COLO829 (cell line): ENCODE data around the gene AMIGO2.
"Not testable (repeated sequence)": the region's sequence is repeated elsewhere in the genome, so short reads cannot be mapped to it uniquely, and the experiment has no call there.

Source experiments
- DNase-seq: peaks from one replicate; pipeline ENCODE4 v3.0.0; 2012; ENCODE audit warnings: low spot score

AMIGO2 gene, protein sequence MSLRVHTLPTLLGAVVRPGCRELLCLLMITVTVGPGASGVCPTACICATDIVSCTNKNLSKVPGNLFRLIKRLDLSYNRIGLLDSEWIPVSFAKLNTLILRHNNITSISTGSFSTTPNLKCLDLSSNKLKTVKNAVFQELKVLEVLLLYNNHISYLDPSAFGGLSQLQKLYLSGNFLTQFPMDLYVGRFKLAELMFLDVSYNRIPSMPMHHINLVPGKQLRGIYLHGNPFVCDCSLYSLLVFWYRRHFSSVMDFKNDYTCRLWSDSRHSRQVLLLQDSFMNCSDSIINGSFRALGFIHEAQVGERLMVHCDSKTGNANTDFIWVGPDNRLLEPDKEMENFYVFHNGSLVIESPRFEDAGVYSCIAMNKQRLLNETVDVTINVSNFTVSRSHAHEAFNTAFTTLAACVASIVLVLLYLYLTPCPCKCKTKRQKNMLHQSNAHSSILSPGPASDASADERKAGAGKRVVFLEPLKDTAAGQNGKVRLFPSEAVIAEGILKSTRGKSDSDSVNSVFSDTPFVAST

DNA sequence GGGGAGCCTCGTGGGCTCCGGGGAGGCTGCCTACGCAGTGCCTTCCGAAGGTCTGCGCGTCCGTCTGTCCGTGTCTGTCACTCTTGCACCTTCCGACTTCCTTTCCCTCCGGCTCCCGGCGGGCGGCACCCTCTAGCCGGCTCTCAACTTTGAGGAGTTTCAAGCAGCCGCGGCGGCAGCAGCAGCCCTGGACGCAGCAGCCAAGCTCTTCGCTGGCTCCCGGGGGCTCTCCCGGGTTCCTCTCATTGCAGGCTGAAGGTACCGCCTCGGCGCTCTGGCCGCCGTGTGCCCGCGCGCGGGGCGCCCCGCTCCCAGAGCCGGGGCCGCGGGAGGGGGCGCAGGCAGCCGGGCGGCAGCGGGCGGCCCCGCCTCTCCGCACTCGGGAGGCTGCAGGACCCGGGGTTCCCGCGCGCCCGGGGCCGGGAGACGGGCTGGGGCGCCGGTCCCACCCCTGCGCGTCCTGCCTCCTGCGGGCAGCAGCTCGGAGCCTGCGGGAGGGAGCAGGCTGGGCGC lies at the start of gene AMIGO2, which contains the start of gene PCED1B:
AMIGO2 (minus strand) TSS at position 492 of the 513 bp plus-strand sequence. CDS start 957 bp downstream, outside the sequence.
PCED1B (plus strand) TSS at position 154 of the 513 bp plus-strand sequence. CDS start 155,443 bp downstream, outside the sequence.
- no peak for DNase-seq

DNA sequence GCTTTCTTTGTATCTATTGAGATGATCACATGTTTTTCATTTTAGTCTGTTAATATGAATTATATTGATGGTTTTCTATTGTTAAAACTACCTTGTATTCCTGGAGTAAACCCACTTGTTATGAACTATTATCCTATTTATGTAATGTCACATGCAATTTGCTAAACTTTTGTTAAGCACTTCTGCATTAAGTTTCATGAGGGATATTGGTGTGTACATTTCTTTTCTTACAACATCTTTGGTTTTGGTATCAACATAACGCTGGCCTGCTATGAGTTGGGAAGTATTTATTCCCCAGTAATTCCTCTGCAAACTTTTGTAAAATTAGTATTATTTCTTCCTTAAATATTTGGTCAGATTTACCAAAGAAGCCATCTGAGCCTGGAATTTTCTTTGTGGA lies 46.5 kb upstream of the AMIGO2 start:
- DNase-seq: no peak

DNA sequence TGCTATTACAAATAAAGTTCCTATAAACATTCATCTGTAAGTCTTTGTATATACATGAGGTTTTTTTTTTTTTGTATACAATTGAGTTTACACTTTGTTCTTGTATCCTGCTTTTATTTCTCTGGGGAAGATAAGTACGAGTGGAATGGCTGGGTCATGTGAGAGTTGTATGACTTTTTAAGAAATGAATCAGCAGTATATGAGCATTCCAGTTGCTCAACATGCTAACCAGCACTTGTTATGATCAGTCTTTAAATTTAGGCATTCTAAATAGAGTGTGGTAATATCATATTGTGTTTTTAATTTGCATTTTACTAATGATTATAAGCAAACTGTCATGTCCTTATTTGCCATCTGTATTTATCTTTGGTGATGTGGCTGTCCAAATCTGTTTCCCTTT lies 44.7 kb upstream of the AMIGO2 start:
- DNase-seq: no peak

DNA sequence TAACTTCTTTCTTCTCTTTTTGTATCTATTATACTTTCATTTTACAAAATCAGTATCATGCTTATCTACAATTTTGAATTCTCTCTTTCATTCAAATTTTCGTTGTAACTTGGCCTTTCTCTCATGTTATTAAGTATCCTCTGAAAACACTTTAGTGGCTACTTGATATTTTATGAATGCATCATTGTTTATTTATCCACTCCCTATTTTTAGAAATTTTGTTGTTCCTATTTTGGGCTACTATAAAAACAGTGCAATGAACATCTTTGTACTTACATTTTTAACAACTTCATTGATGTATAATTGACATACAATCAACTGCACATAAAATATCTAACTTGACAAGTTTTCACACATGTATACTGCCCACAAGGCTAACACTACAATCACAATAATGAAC lies 44.0 kb upstream of the AMIGO2 start:
- no peak for DNase-seq

DNA sequence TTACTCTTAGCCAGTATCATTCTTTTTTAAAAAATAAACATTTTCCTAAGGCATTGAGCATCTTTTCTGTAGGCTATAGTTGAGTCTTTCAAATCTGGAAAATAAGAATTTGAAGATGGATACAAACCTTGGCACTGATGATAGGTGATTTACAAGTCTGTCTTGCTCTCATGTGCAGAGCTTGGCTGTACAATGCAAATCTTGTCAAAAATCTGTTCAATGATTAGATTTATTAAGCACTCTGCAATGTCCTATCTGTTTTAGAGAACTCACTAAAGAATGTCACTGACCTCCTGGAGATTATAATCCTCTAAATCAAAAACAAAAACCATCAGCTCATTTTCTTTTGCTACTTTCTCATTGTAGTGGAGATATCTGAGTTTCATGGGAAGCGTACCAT lies 42.8 kb upstream of the AMIGO2 start:
- DNase-seq: no peak

DNA sequence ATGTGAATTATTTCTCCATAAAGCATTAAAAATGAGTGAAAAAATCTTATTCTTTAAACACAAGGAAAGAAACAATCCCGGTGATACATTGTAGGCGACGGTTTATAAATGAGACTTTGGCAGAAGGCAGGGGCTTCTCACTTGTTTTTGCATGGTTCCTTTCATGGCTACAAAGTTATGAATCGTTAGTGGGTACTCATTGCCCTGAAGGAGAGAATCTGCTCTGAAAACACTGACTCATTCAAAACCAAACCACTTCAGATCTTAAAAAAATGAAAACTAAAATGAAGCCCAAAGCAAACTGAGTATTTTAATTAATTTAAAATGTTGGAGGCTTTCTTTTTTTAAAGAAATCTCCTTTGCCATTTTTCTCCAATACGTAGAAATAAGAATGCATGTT lies 41.4 kb upstream of the AMIGO2 start:
- peak; percentile 64 for DNase-seq

DNA sequence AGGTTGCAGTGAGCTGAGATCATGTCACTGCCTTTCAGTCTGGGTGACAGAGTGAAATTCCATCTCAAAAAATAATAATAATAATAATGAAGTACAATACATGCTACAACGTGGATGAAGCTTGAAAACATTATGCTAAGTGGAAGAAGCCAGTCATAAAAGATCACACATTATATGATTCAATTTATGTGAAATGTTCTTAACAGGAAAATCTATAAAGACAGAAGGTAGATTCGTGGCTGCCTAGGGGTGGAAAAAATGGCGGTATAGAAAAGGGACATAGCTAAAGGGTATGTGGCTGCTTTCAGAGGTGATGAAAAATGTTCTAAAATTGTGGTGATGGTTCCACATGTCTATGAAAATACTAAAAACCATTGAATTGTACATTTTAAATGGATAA lies 41.0 kb upstream of the AMIGO2 start:
- no peak for DNase-seq

DNA sequence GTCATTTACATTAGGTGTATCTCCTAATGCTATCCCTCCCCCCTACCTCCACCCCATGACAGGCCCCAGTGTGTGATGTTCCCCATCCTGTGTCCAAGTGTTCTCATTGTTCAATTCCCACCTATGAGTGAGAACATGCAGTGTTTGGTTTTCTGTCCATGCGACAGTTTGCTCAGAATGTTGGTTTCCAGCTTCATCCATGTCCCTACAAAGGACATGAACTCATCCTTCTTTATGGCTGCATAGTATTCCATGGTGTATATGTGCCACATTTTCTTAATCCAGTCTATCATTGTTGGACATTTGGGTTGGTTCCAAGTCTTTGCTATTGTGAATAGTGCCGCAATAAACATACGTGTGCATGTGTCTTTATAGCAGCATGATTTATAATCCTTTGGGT lies 37.5 kb upstream of the AMIGO2 start:
- not testable (repeated sequence) for DNase-seq

DNA sequence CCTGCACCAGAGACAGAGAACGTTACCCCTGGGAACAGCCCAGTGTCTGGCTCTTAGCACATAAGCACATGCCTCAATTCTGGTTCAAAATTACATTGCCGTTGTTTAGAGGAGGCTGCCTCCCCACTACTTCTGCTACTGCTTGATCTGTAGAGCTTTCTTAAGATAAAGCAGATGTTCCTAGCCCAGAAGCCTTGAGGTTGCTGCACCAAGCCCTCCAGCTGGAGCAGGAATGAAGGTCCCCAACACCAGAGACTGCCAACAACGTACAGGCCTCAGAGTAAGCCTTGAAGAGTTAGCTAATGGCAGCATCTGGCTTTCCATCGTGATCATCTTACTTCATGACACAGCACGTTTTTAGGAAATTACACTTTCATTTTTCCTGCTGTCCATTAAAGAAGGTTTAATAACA lies 34.7 kb upstream of the AMIGO2 start:
- DNase-seq: no peak

DNA sequence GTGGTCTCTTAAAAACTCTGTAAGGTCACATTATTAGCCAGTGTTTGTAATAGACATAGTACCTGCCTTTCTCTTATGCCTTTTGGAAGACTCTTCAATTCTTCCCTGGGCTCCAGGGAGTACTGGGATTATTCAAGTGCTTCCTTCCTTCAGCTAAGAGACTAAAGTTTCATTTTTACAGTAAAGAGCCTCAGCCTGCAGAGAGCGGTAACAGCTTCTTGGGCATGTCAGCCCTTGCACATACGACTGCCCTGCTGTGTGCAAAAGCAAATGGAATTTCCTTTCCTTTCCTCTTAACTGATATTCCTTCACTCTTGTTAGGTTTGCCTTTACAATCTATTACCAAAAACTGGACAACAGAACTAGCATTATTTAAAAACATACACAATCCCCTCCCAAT lies 32.9 kb upstream of the AMIGO2 start:
- DNase-seq: no peak

DNA sequence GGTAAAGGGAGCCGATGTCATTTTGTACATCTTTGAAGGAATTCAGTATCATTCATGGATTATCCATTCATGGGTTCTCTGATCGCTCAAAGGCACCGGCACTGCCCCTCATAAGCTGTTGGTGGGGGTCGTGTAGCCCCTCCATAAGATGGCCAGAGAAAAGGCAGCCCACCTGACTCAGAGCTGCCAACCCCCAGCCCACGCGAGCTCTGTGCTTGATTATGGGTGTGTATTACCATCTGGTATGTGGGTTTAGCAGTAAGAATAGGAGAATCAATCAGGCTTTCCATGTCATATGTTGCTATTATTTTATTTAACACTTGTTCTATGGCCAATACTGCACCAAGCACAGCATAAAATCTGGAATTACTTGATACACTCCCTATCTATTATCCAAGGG lies 32.1 kb upstream of the AMIGO2 start:
- DNase-seq: no peak

DNA sequence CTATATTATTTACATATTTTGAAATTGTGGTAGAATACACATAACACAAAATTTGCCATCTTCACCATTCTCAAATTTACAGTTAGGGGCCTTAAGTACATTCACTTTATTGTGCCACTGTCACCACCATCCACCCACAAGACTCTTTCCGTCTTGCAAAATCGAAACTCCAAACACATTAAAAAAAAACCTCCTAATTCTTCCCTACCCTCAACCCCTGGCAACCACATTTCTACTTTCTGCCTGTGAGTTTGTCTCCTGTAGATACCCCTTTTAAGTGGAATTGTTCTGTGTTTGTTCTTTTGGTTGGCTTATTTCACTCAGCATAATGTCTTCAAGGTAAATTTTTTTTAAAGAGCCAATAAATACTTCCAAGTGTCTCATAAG lies 31.6 kb upstream of the AMIGO2 start:
- no peak for DNase-seq

DNA sequence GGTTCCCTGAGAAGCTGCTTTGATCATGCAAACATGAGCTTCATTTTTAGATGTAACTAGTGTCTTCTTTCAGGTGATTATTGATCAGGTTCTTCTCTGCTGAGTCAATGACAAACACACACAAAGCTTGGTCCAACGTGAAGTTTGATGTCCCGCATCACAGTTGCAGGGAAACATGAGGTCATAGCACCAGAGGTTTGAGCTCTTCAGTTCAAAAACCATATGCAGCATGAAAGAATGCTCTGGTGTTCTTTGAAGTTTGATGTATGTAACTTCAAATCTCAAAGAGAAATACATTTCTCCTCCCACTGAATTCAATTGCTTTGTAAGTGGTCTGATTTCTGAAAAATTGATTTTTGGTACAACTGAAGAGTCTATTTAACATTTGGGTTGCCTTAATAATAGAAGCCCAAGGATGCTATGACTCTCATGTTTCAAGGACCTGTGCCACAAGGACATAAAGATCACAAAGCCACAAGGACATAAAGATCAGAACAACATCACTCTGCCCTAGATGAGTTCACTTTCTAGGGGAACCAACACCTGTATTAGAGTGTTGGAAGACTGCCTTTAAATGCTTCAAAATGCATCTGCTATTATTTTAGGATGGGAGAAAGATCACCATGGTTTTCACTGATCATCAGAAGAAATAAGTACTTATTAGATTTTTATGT lies 31.1 kb upstream of the AMIGO2 start:
- no peak for DNase-seq

DNA sequence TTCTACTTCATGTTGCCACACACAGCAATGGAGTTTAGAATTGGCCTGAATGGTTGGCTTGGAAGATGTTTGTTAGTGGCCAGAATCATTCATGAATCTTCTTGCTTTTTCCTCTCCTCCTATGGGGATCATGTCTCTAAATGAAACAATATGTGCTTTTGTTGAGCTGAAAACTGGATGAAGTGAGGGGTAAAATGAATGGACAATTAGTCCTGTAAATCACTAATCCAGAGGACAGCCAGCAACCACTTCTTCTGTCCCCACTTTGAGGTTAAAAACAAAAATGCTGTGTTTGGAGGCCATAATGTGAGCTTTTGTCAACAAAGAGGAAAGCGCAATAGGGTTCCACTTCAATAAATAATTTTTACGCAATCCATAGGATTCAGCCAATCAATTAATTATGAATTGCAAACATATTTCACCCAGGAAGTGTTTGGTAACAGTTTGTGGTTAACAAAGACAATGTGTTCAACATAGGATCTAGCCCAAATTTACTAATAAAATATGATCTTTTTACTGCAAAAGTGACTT lies 30.3 kb upstream of the AMIGO2 start:
- DNase-seq: peak; percentile 59

DNA sequence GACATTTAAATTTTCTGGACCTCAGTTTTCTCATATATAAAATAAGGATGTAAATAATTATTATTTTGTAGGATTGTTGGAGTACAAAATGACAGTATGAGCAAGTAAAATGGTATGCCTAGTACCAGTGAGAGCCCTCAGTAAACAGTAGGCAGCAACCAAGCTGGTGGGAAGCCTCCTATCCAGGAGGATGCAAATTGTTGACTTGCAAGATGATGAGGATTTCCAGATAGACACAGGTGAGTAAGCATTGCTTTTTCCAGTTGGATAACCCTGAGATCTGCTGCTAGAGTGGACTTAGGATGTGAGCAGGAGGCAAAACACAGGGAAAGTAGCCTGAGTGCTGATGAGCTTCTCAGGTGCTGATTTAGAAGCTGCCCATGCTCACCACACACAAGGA lies 28.2 kb upstream of the AMIGO2 start:
- DNase-seq: no peak

DNA sequence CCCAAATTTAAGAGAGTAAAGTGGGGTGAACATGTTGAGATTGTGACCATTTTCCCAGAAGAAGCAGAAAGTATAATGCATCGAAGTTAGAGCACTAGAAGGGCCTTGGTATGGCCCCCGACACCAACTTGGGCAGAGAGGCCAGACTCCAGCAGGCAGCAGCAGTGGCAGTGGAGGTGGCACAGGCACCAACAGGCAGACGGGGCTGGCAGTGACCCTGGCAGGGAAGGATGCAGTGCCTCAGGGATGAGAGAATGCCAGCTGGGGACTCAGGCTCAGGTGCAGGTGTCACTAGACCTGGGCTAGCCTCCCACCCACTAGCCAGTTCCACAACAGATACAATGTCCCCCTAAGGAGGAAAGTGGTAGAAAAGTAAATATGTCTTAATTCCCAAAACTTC lies 27.7 kb upstream of the AMIGO2 start:
- DNase-seq: no peak

DNA sequence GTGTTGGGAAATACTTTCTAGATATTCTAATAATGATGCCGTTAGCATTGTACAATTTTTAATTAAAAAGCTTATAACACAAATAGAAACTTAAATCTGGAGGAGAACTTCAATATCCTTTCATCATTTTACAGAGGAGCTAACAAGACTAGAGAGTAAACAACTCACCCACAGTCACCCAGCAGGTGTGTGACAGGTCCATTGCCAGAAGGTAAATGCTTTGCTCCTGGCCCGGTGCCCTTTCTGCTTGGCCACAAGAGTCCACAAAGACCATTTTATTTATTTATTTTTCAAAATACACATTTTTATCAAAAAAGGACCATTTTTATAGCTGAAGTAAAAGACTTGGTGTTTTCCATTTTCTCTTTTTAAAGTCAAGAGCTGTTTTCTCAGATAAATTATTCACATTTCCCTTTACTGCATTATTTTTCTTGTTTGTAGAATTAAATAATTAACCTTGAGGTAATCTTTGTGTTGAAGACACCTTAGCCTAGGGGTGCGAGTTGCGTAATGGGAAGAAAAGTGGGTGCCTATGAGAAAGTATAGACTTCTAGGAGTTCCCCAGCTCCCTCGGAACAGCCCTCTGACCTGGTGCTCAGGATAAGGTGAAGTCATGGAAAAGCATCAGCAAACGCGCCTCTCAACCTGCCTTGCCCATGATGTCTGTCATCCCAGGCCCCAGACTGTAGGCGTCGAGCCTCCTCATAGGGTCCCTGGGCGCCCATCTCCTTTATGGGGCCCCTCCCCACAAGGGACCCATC lies 26.3 kb upstream of the AMIGO2 start:
- no peak for DNase-seq

DNA sequence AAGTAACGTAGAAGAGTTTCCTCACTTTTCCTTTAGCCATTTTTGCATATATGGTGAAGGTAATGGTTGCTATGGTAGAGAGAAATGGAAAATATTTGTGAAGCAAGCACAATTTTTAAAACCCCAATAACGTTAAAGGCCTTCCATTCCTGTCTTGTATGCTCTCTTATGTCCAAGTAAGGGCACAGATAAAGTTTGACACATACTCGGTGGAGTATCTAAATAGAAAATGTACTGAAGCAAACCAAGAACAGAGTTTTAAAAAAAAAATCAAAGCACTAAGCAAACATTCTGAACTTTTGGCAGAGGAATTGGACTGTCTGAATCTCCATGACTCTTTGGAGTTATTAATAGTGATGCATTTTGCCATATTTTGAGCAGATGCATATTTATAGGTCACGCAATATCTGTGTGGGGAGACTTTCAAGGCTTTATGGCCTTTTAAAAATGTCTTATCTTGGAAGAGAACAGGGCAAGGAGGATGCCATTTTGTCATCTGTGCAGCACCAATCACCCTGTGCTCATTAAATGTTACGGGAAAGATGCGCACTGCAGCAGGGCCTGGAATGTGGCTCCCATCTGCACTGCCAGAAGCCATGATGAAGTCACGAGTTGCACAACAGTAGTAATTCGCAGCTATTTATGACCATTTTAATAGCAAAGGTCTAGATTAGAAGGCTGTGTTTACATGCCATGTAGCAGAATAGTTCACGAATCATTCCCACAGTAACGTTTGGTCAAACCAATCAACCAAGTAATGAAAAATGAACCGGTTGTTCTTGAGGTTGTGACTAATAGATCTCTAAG lies 23.3 kb upstream of the AMIGO2 start:
- no peak for DNase-seq

DNA sequence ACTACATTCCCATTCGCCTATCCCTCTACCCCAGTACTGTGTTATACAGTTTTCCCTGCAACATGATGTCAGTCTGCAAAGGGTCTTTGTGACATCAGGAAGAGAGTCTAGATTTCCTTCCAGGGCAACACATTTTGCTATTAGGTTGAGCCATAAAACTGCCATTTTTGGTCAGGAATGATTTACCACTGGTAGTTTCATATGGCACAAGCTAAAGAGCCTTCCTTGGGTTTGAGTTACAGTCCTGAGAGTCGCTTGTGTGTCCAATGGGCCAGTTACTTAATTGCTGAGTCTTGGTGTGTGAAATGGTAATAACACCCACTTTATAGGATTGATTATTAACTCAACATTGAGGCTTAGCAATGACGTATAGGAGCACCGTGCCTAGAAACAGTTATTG lies 22.6 kb upstream of the AMIGO2 start:
- no peak for DNase-seq

DNA sequence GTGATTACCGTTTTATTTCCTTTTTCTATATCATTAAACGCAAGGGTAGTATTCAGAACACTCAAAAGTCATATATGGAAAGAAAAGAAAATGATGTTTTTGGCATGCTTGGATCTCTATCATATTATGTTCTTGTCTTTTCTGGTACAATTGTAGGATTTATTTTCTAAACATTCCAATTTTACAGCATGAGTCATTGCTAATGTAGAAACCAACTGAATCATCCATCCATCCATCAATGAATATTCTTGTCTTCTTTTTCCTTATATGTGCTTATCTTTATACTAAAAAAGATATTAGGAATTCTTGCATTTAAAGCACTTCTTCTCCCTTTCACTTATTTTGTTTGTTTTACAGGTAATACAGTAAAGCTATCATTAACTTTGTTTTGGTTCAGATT lies 20.4 kb upstream of the AMIGO2 start:
- DNase-seq: no peak

DNA sequence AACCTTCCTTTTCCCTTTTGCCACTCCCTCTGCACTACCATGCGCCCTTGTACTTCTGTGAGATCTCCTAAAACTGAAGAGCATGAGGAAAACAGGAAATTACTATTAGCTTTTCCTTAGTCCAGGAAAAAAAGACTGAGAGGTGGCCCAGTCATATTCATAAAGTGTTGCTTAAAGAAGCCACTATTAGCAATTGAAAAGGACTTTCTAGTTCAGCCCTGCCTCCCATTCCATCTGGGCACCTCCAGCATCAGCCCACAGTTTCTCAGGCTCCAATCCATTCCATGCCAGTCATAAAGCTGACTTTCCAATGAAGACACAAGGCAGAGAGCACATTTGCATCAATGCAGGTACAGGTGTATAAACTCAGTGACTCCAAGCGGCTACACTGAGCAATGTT lies 19.9 kb upstream of the AMIGO2 start:
- DNase-seq: no peak
